Tibial nerve (tissue), 4 donors: ENCODE results near the gene SERPINH1.

Experiments used
- EP300 ChIP-seq, 2 donors: sonication (generic); formaldehyde crosslinking; IDR thresholded peaks; one replicate each; pipeline ENCODE4 v1.6.1; 2017; ENCODE audit warnings: antibody characterized with exemption in 2 of 2, mild to moderate bottlenecking in 1 of 2
- POLR2A ChIP-seq, 2 donors: fragments of 450-650 bp; IDR thresholded peaks; one replicate each; pipeline ENCODE4 v1.6.1; 2017; ENCODE audit warnings: antibody characterized with exemption in 2 of 2, mild to moderate bottlenecking in 2 of 2, moderate library complexity in 2 of 2
- TF ChIP-seq, protein P1 (sequence below), 5 experiments: fragments of 200-600 bp in 3 of 5; fragments of 450-650 bp in 2 of 5; sonication (generic) in 3 of 5; IDR thresholded peaks; one replicate each; pipeline ENCODE4 v1.5.1; 2016 to 2019; ENCODE audit warnings: antibody characterized with exemption in 5 of 5, mild to moderate bottlenecking in 3 of 5, moderate library complexity in 2 of 5

DNA sequence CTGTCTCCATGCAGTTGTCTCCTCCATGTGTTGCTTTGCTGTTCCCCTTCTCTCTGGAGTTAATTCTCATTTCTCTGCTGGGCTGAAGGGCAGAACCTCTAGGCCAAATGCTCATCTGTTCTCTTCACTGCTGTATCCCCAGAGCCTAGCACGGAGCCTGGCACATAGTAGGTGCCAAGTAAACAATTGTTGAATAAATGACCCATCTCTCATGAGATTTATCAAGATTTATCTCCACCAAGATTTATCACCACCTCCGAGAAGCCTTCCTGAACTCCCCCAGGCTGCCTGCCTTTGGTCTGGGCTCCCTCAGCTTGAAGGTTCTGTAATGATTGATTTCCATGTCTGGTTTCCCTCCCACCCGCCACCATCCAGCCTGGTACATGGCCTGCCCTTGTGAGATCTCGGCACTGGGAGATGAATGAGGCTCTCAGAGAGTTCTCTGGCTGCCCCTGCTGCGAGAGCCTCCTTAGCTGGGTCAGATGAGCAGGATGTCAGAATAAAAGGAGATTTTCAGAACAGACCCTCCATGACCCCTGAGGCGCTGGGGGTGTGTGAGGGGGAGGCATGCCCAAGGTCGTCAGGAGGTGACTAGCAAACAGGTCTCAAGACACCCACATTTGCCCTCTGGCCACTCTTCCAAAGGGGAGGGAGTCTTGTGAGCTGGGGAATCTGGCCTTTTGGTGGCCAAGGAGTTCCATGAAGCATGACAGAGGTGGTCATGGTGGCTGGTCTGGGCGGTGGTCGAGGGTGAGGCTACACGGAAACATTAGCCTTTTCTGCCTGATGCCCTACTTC lies 33.9 kb upstream of the SERPINH1 start:
- TF ChIP-seq, protein P1, sequence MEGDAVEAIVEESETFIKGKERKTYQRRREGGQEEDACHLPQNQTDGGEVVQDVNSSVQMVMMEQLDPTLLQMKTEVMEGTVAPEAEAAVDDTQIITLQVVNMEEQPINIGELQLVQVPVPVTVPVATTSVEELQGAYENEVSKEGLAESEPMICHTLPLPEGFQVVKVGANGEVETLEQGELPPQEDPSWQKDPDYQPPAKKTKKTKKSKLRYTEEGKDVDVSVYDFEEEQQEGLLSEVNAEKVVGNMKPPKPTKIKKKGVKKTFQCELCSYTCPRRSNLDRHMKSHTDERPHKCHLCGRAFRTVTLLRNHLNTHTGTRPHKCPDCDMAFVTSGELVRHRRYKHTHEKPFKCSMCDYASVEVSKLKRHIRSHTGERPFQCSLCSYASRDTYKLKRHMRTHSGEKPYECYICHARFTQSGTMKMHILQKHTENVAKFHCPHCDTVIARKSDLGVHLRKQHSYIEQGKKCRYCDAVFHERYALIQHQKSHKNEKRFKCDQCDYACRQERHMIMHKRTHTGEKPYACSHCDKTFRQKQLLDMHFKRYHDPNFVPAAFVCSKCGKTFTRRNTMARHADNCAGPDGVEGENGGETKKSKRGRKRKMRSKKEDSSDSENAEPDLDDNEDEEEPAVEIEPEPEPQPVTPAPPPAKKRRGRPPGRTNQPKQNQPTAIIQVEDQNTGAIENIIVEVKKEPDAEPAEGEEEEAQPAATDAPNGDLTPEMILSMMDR (IDR thresholded peaks at IDR 0.05), result no peak
- TF ChIP-seq POLR2A (IDR thresholded peaks at IDR 0.05) (no peak), EP300 (IDR thresholded peaks at IDR 0.05) (no peak)
